Measurements from ENCODE around the gene GPR55.
"Not testable (repeated sequence)": the region's sequence is repeated elsewhere in the genome, so short reads cannot be mapped to it uniquely, and the experiment has no call there.

Gene GPR55

GRCh38 chr2:230924470-230925341 lies at the start of gene GPR55:
Gene GPR55, minus strand, starts transcription at chr2:230925242. Its CDS starts 14,280 bp downstream, at chr2:230910962.
- DNase-seq, result no peak

GRCh38 chr2:230974096-230974913 lies 49.3 kb upstream of the GPR55 start:
- no peak for DNase-seq

- DNase-seq, result no peak
Observed at GRCh38 chr2:230972046-230972445, 47.0 kb upstream of the GPR55 start.

- no peak for DNase-seq
Observed at GRCh38 chr2:230969659-230970015, 44.6 kb upstream of the GPR55 start.

- DNase-seq, result no peak
Observed at GRCh38 chr2:230968921-230969658, 44.0 kb upstream of the GPR55 start.

- DNase-seq, result not testable (repeated sequence)
Observed at GRCh38 chr2:230968314-230968713, 43.3 kb upstream of the GPR55 start.

GRCh38 chr2:230967113-230967512 lies 42.1 kb upstream of the GPR55 start:
- DNase-seq, result no peak

GRCh38 chr2:230964136-230964730 lies 39.2 kb upstream of the GPR55 start:
- no peak for DNase-seq

- DNase-seq, result no peak
Observed at GRCh38 chr2:230961091-230961491, 36.0 kb upstream of the GPR55 start.

- DNase-seq, result no peak
Observed at GRCh38 chr2:230960026-230960425, 35.0 kb upstream of the GPR55 start.

- DNase-seq, result no peak
Observed at GRCh38 chr2:230958820-230959756, 34.0 kb upstream of the GPR55 start.

- DNase-seq, result no peak
Observed at GRCh38 chr2:230957756-230958391, 32.8 kb upstream of the GPR55 start.

- DNase-seq, result peak; percentile 8
Observed at GRCh38 chr2:230956827-230957755, 32.0 kb upstream of the GPR55 start.

- no peak for DNase-seq
Observed at GRCh38 chr2:230955163-230955737, 30.2 kb upstream of the GPR55 start.

- DNase-seq, result no peak
Observed at GRCh38 chr2:230954746-230955145, 29.7 kb upstream of the GPR55 start.

- no peak for DNase-seq
Observed at GRCh38 chr2:230953845-230954244, 28.8 kb upstream of the GPR55 start.

GRCh38 chr2:230952226-230952956 lies 27.3 kb upstream of the GPR55 start:
- no peak for DNase-seq

GRCh38 chr2:230951396-230951795 lies 26.4 kb upstream of the GPR55 start:
- DNase-seq, result no peak

- DNase-seq, result no peak
Observed at GRCh38 chr2:230950874-230951339, 25.9 kb upstream of the GPR55 start.

Measured in COR-L47 (cell line).